HCT116 (cell line): ENCODE results near the gene LGR6. TPM values are rescaled to one million over a fixed set of nuclear protein-coding genes. Genes with fewer than 3 reads are reported as not detected.

Source experiments
- ATAC-seq: fragments of 200-7000 bp; cut with Tn5 transposase; 2 replicates; pipeline ENCODE4 v1.9.1; 2020; ENCODE audit warnings: mild to moderate bottlenecking, moderate library complexity
- BruUV-seq: library from RNA; stranded (reverse); fragments of 400-500 nt; replicated peaks from 2 replicates; lab custom pipeline; 2021; lab: Mats Ljungman, UMichigan
- CTCF ChIA-PET: fragments of 300-600 bp; sonication (Branson Sonifier 250); formaldehyde crosslinking; loops from one replicate; lab custom pipeline; 2021; ENCODE audit warnings: antibody characterized with exemption; lab: Charles Lee
- POLR2A ChIA-PET: fragments of 300-600, 350-600 bp; sonication (Branson Sonifier 250); formaldehyde crosslinking; loops from one replicate; lab custom pipeline; 2021; ENCODE audit warnings: antibody characterized with exemption; lab: Charles Lee
- RAD21 ChIA-PET, 2 experiments: fragments of 300-600 bp; sonication (Branson Sonifier 250); formaldehyde crosslinking; loops; one replicate each; lab custom pipeline; 2023; ENCODE audit warnings: low total read pairs in 2 of 2; ENCODE audit not compliant: uncharacterized antibody in 2 of 2, unreplicated experiment in 2 of 2, low non-redundant PET in 1 of 2; lab: Charles Lee
- DNase-seq: peaks from one replicate; pipeline ENCODE4 v3.0.0-alpha.2; 2010; ENCODE audit warnings: low read depth, low spot score
- H2AFZ ChIP-seq: fragments of 200-600 bp; shearing (Covaris generic), sonication (generic); 2 replicates; pipeline ENCODE4 v1.6.1; 2017; ENCODE audit warnings: low read depth, mixed run types, mixed read lengths, antibody characterized with exemption, low read length; ENCODE audit not compliant: poor library complexity, severe bottlenecking
- H3K27ac ChIP-seq: 2 replicates; pipeline ENCODE4 v1.5.1; 2012; ENCODE audit warnings: low read depth, low read length
- H3K27me3 ChIP-seq: fragments of 200-600 bp; sonication (generic); 2 replicates; pipeline ENCODE4 v1.6.1; 2016; ENCODE audit warnings: mixed run types, low read length, mixed read lengths; ENCODE audit not compliant: insufficient read depth
- H3K36me3 ChIP-seq, 2 experiments: fragments of 200-500 bp in 1 of 2; fragments of 200-600 bp in 1 of 2; sonication (Bioruptor generic) in 1 of 2; sonication (generic) in 1 of 2; 2 replicates each; pipeline versions ENCODE4 v1.5.1 to v1.6.1; 2014 to 2016; ENCODE audit warnings: low read length in 2 of 2, inconsistent platforms in 1 of 2, mixed read lengths in 1 of 2, mixed run types in 1 of 2; ENCODE audit not compliant: insufficient read depth in 2 of 2, control insufficient read depth in 1 of 2
- H3K4me1 ChIP-seq, 2 experiments: fragments of 200-600 bp in 1 of 2; sonication (generic) in 1 of 2; 2 replicates each; pipeline versions ENCODE4 v1.5.1 to v1.6.1; 2012 to 2017; ENCODE audit warnings: low read length in 2 of 2, inconsistent platforms in 1 of 2, mild to moderate bottlenecking in 1 of 2, mixed read lengths in 1 of 2, mixed run types in 1 of 2, moderate library complexity in 1 of 2; ENCODE audit not compliant: insufficient read depth in 2 of 2, control insufficient read depth in 1 of 2
- H3K4me2 ChIP-seq: fragments of 200-600 bp; sonication (generic); 2 replicates; pipeline ENCODE4 v1.6.1; 2017; ENCODE audit warnings: mixed run types, low read length, mixed read lengths
- H3K4me3 ChIP-seq, 2 experiments: fragments of 200-600 bp in 1 of 2; sonication (generic) in 1 of 2; replicated peaks in 1 of 2; 2 replicates each; pipeline ENCODE4 v1.5.1; 2011 to 2016; ENCODE audit warnings: low read length in 2 of 2, control low read depth in 1 of 2, low read depth in 1 of 2, mild to moderate bottlenecking in 1 of 2, mixed read lengths in 1 of 2, mixed run types in 1 of 2
- H3K79me2 ChIP-seq: fragments of 200-600 bp; sonication (generic); 2 replicates; pipeline ENCODE4 v1.6.1; 2017; ENCODE audit warnings: mild to moderate bottlenecking, mixed run types, low read length, moderate library complexity, mixed read lengths; ENCODE audit not compliant: insufficient read depth
- H3K9ac ChIP-seq: fragments of 200-600 bp; sonication (generic); 2 replicates; pipeline ENCODE4 v1.6.1; 2016; ENCODE audit warnings: low read length, mixed read lengths
- H3K9me2 ChIP-seq: fragments of 200-600 bp; sonication (generic), shearing (Covaris generic); 2 replicates; pipeline ENCODE4 v1.6.1; 2017; ENCODE audit warnings: mixed run types, mild to moderate bottlenecking, moderate library complexity; ENCODE audit not compliant: insufficient read depth
- H3K9me3 ChIP-seq, 2 experiments: fragments of 200-500 bp in 1 of 2; fragments of 200-600 bp in 1 of 2; sonication (Bioruptor generic) in 1 of 2; sonication (generic) in 1 of 2; 2 replicates each; pipeline ENCODE4 v1.6.1; 2014 to 2017; ENCODE audit warnings: low read length in 2 of 2, mixed read lengths in 2 of 2, inconsistent platforms in 1 of 2, low read depth in 1 of 2, mild to moderate bottlenecking in 1 of 2, mixed run types in 1 of 2, moderate library complexity in 1 of 2; ENCODE audit not compliant: control insufficient read depth in 1 of 2, insufficient read depth in 1 of 2
- H4K20me1 ChIP-seq: fragments of 200-600 bp; sonication (generic), shearing (Covaris generic); 2 replicates; pipeline ENCODE4 v1.6.1; 2017; ENCODE audit warnings: mixed run types, mild to moderate bottlenecking, moderate library complexity; ENCODE audit not compliant: insufficient read depth
- CBX3 ChIP-seq: IDR thresholded peaks from 2 replicates; pipeline ENCODE4 v1.6.1; 2012; ENCODE audit warnings: low read depth
- SIN3A ChIP-seq: IDR thresholded peaks from 2 replicates; pipeline ENCODE4 v1.6.1; 2012; ENCODE audit warnings: low read depth
- TCF7L2 ChIP-seq: IDR thresholded peaks from 2 replicates; pipeline ENCODE4 v1.7.0; 2011; ENCODE audit warnings: borderline replicate concordance, inconsistent platforms; ENCODE audit not compliant: insufficient read depth, insufficient read length; ENCODE audit errors: extremely low read depth
- ZNF274 ChIP-seq: fragments of 200-500 bp; sonication (Bioruptor generic); IDR thresholded peaks from 2 replicates; pipeline ENCODE4 v1.6.1; 2014; ENCODE audit warnings: mild to moderate bottlenecking, low read depth, low read length, inconsistent platforms
- intact Hi-C: fragments of 100-400 bp; cut with micrococcal nuclease; formaldehyde crosslinking; loops from 2 replicates; pipeline ENCODE4 v1.10.0; 2022
- total RNA-seq: library from RNA; stranded (reverse); gene quantifications from one replicate; pipeline ENCODE4 v1.2.1, GENCODE V29; 2021; ENCODE audit not compliant: unreplicated experiment
- TF ChIP-seq, protein P1 (sequence below), 3 experiments: fragments of 200-600 bp in 1 of 3; sonication (generic) in 1 of 3; IDR thresholded peaks in 2 of 3; conservative IDR thresholded peaks in 1 of 3; 2 replicates each; pipeline ENCODE4 v1.5.1; 2012 to 2017; ENCODE audit warnings: low read depth in 2 of 3, low read length in 2 of 3, antibody characterized with exemption in 1 of 3, borderline replicate concordance in 1 of 3, control low read depth in 1 of 3, mild to moderate bottlenecking in 1 of 3, mixed read lengths in 1 of 3, mixed run types in 1 of 3, moderate library complexity in 1 of 3; ENCODE audit not compliant: insufficient read depth in 1 of 3
- TF ChIP-seq, protein P2 (sequence below): IDR thresholded peaks from 2 replicates; pipeline ENCODE4 v1.6.1; 2012
- TF ChIP-seq, protein P3 (sequence below): IDR thresholded peaks from 2 replicates; pipeline ENCODE4 v1.6.1; 2012

LGR6 gene
- total RNA-seq, 1 experiment from 2014 or later = 0.20 TPM

DNA sequence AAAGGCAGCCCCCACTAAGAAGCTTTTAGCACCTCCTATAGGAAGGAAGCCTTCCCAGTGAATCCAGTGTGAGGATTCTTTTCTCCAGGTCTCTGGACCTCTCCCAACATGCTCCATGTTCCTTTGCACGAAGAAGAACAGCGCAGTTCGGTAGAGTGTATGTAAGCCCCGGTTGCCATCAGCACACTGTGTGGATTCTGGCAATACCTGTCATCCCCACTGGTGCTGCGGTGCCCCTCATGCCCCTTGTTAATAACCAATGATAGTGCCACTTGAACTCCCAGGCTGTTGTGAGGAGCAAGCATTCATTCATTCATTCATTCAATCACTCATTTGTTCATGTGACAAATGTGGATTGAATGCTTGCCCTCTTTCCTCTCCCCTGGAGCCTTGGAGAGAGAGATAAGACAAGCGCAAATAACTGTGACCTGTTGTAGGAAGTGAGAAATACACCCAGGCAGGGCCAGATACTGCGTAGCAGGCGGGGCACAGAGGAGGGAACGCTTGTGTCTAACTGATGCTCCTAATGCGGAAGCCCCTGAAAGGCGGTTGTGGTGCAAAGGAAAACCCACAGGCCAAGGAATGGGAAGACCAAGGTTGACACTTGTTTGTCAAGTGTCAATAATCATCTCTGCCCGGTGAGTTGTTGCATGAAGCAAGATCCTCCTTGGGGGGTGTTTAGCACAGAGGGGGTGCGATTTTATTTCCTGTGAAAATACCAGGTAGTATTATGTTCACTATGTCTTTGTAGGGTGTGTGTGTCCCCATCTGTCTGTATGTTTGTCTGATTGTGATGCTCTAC, 9.8 kb downstream of the LGR6 start:
- no TSS peak for BruUV-seq
- Histone ChIP-seq H3K4me1 (peaks cover 29 to 31% of the 10 kb centered on the region in 2 experiments), H3K9me2 (no peaks in the 10 kb centered on the region), H3K9ac (no peak overlapping the region), H2AFZ (no peak overlapping the region), H3K4me2 (no peak overlapping the region), H3K9me3 (no peaks in the 10 kb centered on the region), H3K36me3 (no peaks in the 10 kb centered on the region), H4K20me1 (no peaks in the 10 kb centered on the region), H3K27me3 (no peaks in the 10 kb centered on the region; the same call in 1 of the 2 replicates), H3K27ac (no peak overlapping the region), H3K79me2 (no peaks in the 10 kb centered on the region), H3K4me3 (no peak overlapping the region)
- ATAC-seq (no peak), DNase-seq (no peak)
- intact Hi-C loops = no loop called here
- ChIA-PET RAD21 (no interaction called here), POLR2A (no interaction called here), CTCF (interaction anchor here (2.2 kb wide), 1 partner anchor 15 kb away, joined by 5 read pairs; no protein-coding TSS in a partner anchor)
- TF ChIP-seq SIN3A (no peak), TCF7L2 (no peak), CBX3 (no peak), ZNF274 (no peak)
- TF ChIP-seq, protein P1, sequence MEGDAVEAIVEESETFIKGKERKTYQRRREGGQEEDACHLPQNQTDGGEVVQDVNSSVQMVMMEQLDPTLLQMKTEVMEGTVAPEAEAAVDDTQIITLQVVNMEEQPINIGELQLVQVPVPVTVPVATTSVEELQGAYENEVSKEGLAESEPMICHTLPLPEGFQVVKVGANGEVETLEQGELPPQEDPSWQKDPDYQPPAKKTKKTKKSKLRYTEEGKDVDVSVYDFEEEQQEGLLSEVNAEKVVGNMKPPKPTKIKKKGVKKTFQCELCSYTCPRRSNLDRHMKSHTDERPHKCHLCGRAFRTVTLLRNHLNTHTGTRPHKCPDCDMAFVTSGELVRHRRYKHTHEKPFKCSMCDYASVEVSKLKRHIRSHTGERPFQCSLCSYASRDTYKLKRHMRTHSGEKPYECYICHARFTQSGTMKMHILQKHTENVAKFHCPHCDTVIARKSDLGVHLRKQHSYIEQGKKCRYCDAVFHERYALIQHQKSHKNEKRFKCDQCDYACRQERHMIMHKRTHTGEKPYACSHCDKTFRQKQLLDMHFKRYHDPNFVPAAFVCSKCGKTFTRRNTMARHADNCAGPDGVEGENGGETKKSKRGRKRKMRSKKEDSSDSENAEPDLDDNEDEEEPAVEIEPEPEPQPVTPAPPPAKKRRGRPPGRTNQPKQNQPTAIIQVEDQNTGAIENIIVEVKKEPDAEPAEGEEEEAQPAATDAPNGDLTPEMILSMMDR (IDR thresholded peaks at IDR 0.05 in 2 of 3, conservative IDR thresholded peaks at IDR 0.05 in 1 of 3; ENCODE audit: borderline replicate concordance in 1 of 3, insufficient read depth in 1 of 3, low read depth in 2 of 3, low read length in 2 of 3) = no peak
- TF ChIP-seq, protein P2, sequence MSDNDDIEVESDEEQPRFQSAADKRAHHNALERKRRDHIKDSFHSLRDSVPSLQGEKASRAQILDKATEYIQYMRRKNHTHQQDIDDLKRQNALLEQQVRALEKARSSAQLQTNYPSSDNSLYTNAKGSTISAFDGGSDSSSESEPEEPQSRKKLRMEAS = no peak
- TF ChIP-seq, protein P3, sequence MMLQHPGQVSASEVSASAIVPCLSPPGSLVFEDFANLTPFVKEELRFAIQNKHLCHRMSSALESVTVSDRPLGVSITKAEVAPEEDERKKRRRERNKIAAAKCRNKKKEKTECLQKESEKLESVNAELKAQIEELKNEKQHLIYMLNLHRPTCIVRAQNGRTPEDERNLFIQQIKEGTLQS = no peak
